GM18907 (cell line): Measurements from ENCODE around the gene ZNF740.
"Not testable (repeated sequence)": the region's sequence is repeated elsewhere in the genome, so short reads cannot be mapped to it uniquely, and the experiment has no call there.

ENCODE experiments used
- ATAC-seq: cut with Tn5 transposase; IDR thresholded peaks from one replicate; pipeline ENCODE4 v1.9.1; 2021; ENCODE audit warnings: mild to moderate bottlenecking, moderate library complexity; ENCODE audit not compliant: unreplicated experiment

ZNF740 gene

GRCh38 chr12:53193985-53194716 lies 13.6 kb downstream of the ZNF740 start:
- ATAC-seq = no peak

GRCh38 chr12:53194973-53195372 lies 14.5 kb downstream of the ZNF740 start:
- ATAC-seq = no peak

GRCh38 chr12:53195516-53196420 lies 15.2 kb downstream of the ZNF740 start:
- no peak for ATAC-seq

- no peak for ATAC-seq
Observed at GRCh38 chr12:53196486-53196885, 16.0 kb downstream of the ZNF740 start.

GRCh38 chr12:53197011-53197640 lies 16.6 kb downstream of the ZNF740 start:
- no peak for ATAC-seq

- ATAC-seq = no peak
Observed at GRCh38 chr12:53198486-53199110, 18.1 kb downstream of the ZNF740 start.

GRCh38 chr12:53199700-53200099 lies 19.2 kb downstream of the ZNF740 start:
- no peak for ATAC-seq

GRCh38 chr12:53200107-53200457 lies 19.6 kb downstream of the ZNF740 start:
- peak; percentile 34 for ATAC-seq

GRCh38 chr12:53200458-53201176 lies 20.1 kb downstream of the ZNF740 start:
- peak; percentile 56 for ATAC-seq

GRCh38 chr12:53201177-53201541 lies 20.6 kb downstream of the ZNF740 start:
- no peak for ATAC-seq

- ATAC-seq = no peak
Observed at GRCh38 chr12:53201639-53202038, 21.1 kb downstream of the ZNF740 start.

GRCh38 chr12:53202316-53202715 lies 21.8 kb downstream of the ZNF740 start:
- not testable (repeated sequence) for ATAC-seq

- ATAC-seq = no peak
Observed at GRCh38 chr12:53204351-53204750, 23.8 kb downstream of the ZNF740 start.

- peak; percentile 68 for ATAC-seq
Observed at GRCh38 chr12:53205747-53206419, 25.4 kb downstream of the ZNF740 start.

GRCh38 chr12:53207042-53207441 lies 26.5 kb downstream of the ZNF740 start, which contains the start of gene ITGB7:
Gene ITGB7, minus strand, starts transcription at chr12:53207251. Its CDS starts 6,808 bp downstream, at chr12:53200443.
- ATAC-seq = peak; percentile 41

- no peak for ATAC-seq
Observed at GRCh38 chr12:53208435-53208834, 27.9 kb downstream of the ZNF740 start.

- ATAC-seq = peak; percentile 44
Observed at GRCh38 chr12:53208877-53209463, 28.4 kb downstream of the ZNF740 start.

- no peak for ATAC-seq
Observed at GRCh38 chr12:53210843-53211242, 30.3 kb downstream of the ZNF740 start.
